Measurements from ENCODE around the gene DBNDD1. TPM values are rescaled to one million over a fixed set of nuclear protein-coding genes. Genes with fewer than 3 reads are reported as not detected.

The DBNDD1 gene
- total RNA-seq, 1 donor from 2014 or later: 36.8 TPM

GRCh38 chr16:90035902-90036301, 16.6 kb upstream of the DBNDD1 start:
- peaks cover 56% of the 10 kb centered on the region for H3K36me3 Mint-ChIP-seq (ENCODE audit: low read depth, unreplicated experiment)
- DNase-seq (ENCODE audit: low spot score): no peak
- peaks cover 5% of the 10 kb centered on the region for H3K9me3 Mint-ChIP-seq (ENCODE audit: unreplicated experiment)
- H3K4me3 Mint-ChIP-seq (ENCODE audit: unreplicated experiment): no peak overlapping the region
- H3K4me1 Mint-ChIP-seq (ENCODE audit: unreplicated experiment): peaks cover 4% of the 10 kb centered on the region
- no peak for TF ChIP-seq CTCF (IDR thresholded peaks at IDR 0.05; ENCODE audit: unreplicated experiment)
- peaks cover 10% of the 10 kb centered on the region for H3K27me3 Mint-ChIP-seq (ENCODE audit: unreplicated experiment)
- no peak overlapping the region for H3K27ac Mint-ChIP-seq (ENCODE audit: unreplicated experiment)

GRCh38 chr16:90034504-90034903, 15.2 kb upstream of the DBNDD1 start:
- TF ChIP-seq CTCF (IDR thresholded peaks at IDR 0.05; ENCODE audit: unreplicated experiment): no peak
- DNase-seq (ENCODE audit: low spot score): no peak
- peaks cover 53% of the 10 kb centered on the region for H3K36me3 Mint-ChIP-seq (ENCODE audit: low read depth, unreplicated experiment)
- peaks cover 4% of the 10 kb centered on the region for H3K4me1 Mint-ChIP-seq (ENCODE audit: unreplicated experiment)
- no peak overlapping the region for H3K27ac Mint-ChIP-seq (ENCODE audit: unreplicated experiment)
- no peak overlapping the region for H3K4me3 Mint-ChIP-seq (ENCODE audit: unreplicated experiment)
- peaks cover 5% of the 10 kb centered on the region for H3K9me3 Mint-ChIP-seq (ENCODE audit: unreplicated experiment)
- H3K27me3 Mint-ChIP-seq (ENCODE audit: unreplicated experiment): peaks cover 10% of the 10 kb centered on the region

- DNase-seq (ENCODE audit: low spot score): no peak
- H3K4me3 Mint-ChIP-seq (ENCODE audit: unreplicated experiment): peak overlapping the region; percentile 20
These were observed 14.1 kb upstream of the DBNDD1 start for GRCh38 chr16:90033387-90033786.

GRCh38 chr16:90032674-90033331, 13.5 kb upstream of the DBNDD1 start:
- Mint-ChIP-seq H3K9me3 (ENCODE audit: unreplicated experiment) (peaks cover 5% of the 10 kb centered on the region), H3K36me3 (ENCODE audit: low read depth, unreplicated experiment) (peaks cover 44% of the 10 kb centered on the region), H3K4me1 (ENCODE audit: unreplicated experiment) (peaks cover 4% of the 10 kb centered on the region), H3K27ac (ENCODE audit: unreplicated experiment) (peak overlapping the region; percentile 67), H3K27me3 (ENCODE audit: unreplicated experiment) (peaks cover 10% of the 10 kb centered on the region), H3K4me3 (ENCODE audit: unreplicated experiment) (peak overlapping the region; percentile 84)
- DNase-seq (ENCODE audit: low spot score): no peak
- no peak for TF ChIP-seq CTCF (IDR thresholded peaks at IDR 0.05; ENCODE audit: unreplicated experiment)

More at GRCh38 chr16:90033387-90033786, 14.1 kb upstream of the DBNDD1 start:
- no peak for TF ChIP-seq CTCF (IDR thresholded peaks at IDR 0.05; ENCODE audit: unreplicated experiment)
- Mint-ChIP-seq H3K4me1 (ENCODE audit: unreplicated experiment) (peaks cover 4% of the 10 kb centered on the region), H3K36me3 (ENCODE audit: low read depth, unreplicated experiment) (peaks cover 46% of the 10 kb centered on the region), H3K27ac (ENCODE audit: unreplicated experiment) (no peak overlapping the region), H3K27me3 (ENCODE audit: unreplicated experiment) (peaks cover 10% of the 10 kb centered on the region), H3K9me3 (ENCODE audit: unreplicated experiment) (peaks cover 5% of the 10 kb centered on the region)

- no peak for DNase-seq (ENCODE audit: low spot score)
- TF ChIP-seq CTCF (IDR thresholded peaks at IDR 0.05; ENCODE audit: unreplicated experiment): no peak
- H3K4me1 Mint-ChIP-seq (ENCODE audit: unreplicated experiment): peaks cover 4% of the 10 kb centered on the region
- peaks cover 10% of the 10 kb centered on the region for H3K27me3 Mint-ChIP-seq (ENCODE audit: unreplicated experiment)
- H3K36me3 Mint-ChIP-seq (ENCODE audit: low read depth, unreplicated experiment): peaks cover 44% of the 10 kb centered on the region
- H3K27ac Mint-ChIP-seq (ENCODE audit: unreplicated experiment): peak overlapping the region; percentile 37
- peaks cover 5% of the 10 kb centered on the region for H3K9me3 Mint-ChIP-seq (ENCODE audit: unreplicated experiment)
- H3K4me3 Mint-ChIP-seq (ENCODE audit: unreplicated experiment): peak overlapping the region; percentile 84
These were observed 12.8 kb upstream of the DBNDD1 start for GRCh38 chr16:90031931-90032673.

All from endothelial cell (in vitro differentiated cells).